Neural progenitor cell (in vitro differentiated cells): ENCODE results near the gene CFAP58.

Source experiments
- CTCF ChIP-seq: fragments of 200-600 bp; sonication (generic); IDR thresholded peaks from 2 replicates; pipeline ENCODE4 v1.5.1; 2017; ENCODE audit warnings: antibody characterized with exemption, mild to moderate bottlenecking
- EZH2 ChIP-seq: fragments of 200-600 bp; sonication (generic); IDR thresholded peaks from 2 replicates; pipeline ENCODE4 v1.6.1; 2017; ENCODE audit warnings: antibody characterized with exemption, mild to moderate bottlenecking, moderate library complexity
- EZH2phosphoT487 ChIP-seq: fragments of 200-600 bp; sonication (generic); IDR thresholded peaks from 2 replicates; pipeline ENCODE4 v1.6.1; 2017; ENCODE audit warnings: antibody characterized with exemption

DNA sequence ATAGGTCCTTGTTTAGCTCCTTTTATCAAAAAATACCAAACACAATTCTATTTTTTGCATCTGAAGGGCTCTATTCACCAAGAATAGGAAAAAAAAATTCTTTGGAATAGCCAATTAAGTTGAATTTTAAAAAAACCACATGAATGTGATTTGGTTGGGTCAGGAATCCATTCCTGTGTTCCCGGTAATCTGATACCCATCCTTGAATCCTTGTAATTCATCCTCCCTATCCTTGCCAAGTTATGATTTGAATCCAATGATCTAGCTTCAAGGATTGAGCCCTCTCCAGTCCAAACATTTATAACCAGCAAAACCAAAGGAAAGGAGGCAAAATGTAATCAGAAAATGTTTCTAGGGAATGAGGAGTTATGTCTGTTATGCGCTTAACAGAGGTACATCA is 86.6 kb downstream of the CFAP58 start:
- no peak for TF ChIP-seq CTCF
- no peak for TF ChIP-seq EZH2
- no peak for TF ChIP-seq EZH2phosphoT487
